Karpas-422 (cell line): ENCODE data around the gene DIDO1. TPM values are rescaled to one million over a fixed set of nuclear protein-coding genes. Genes with fewer than 3 reads are reported as not detected.

Experiments used
- DNase-seq: peaks from one replicate; pipeline ENCODE4 v3.0.0-alpha.2; 2015
- H2AFZ ChIP-seq: fragments of 200-600 bp; sonication (generic); 2 replicates; pipeline ENCODE4 v1.6.1; 2014; ENCODE audit warnings: antibody characterized with exemption, low read length, mixed read lengths
- H3K27ac ChIP-seq: fragments of 200-600 bp; sonication (generic); 2 replicates; pipeline ENCODE4 v1.5.1; 2014; ENCODE audit warnings: mild to moderate bottlenecking, low read length, moderate library complexity
- H3K27me3 ChIP-seq: fragments of 200-600 bp; sonication (generic); 2 replicates; pipeline ENCODE4 v1.6.1; 2014; ENCODE audit warnings: low read length, mixed read lengths
- H3K36me3 ChIP-seq: fragments of 200-600 bp; sonication (generic); 2 replicates; pipeline ENCODE4 v1.6.1; 2014; ENCODE audit warnings: low read length, mixed read lengths; ENCODE audit not compliant: insufficient read depth
- H3K4me1 ChIP-seq: fragments of 200-600 bp; sonication (generic); 2 replicates; pipeline ENCODE4 v1.6.1; 2014; ENCODE audit warnings: mild to moderate bottlenecking, low read length, mixed read lengths
- H3K4me2 ChIP-seq: fragments of 200-600 bp; sonication (generic); 2 replicates; pipeline ENCODE4 v1.6.1; 2014; ENCODE audit warnings: low read length, low read depth, mild to moderate bottlenecking; ENCODE audit not compliant: poor library complexity, severe bottlenecking
- H3K4me3 ChIP-seq: fragments of 200-600 bp; sonication (generic); 2 replicates; pipeline ENCODE4 v1.5.1; 2014; ENCODE audit warnings: mild to moderate bottlenecking, antibody characterized with exemption, low read length, mixed read lengths
- H3K79me2 ChIP-seq: fragments of 200-600 bp; sonication (generic); 2 replicates; pipeline ENCODE4 v1.6.1; 2014; ENCODE audit warnings: mild to moderate bottlenecking, low read length, mixed read lengths
- H3K9ac ChIP-seq: fragments of 200-600 bp; sonication (generic); 2 replicates; pipeline ENCODE4 v1.6.0; 2014; ENCODE audit warnings: low read length
- H3K9me2 ChIP-seq: fragments of 200-600 bp; sonication (generic), shearing (Covaris generic); replicated peaks from 2 replicates; pipeline ENCODE4 v1.6.0; 2014; ENCODE audit warnings: mild to moderate bottlenecking, low read length, moderate library complexity; ENCODE audit not compliant: insufficient read depth
- H3K9me3 ChIP-seq: fragments of 300-700, 200-600 bp; sonication (generic); 2 replicates; pipeline ENCODE4 v1.6.1; 2014; ENCODE audit warnings: low read length, mixed read lengths
- H4K20me1 ChIP-seq: fragments of 200-600 bp; sonication (generic); 2 replicates; pipeline ENCODE4 v1.6.1; 2014; ENCODE audit warnings: mild to moderate bottlenecking, antibody characterized with exemption, low read length, low read depth; ENCODE audit not compliant: insufficient read depth
- small RNA-seq: library from RNA; depleted of rRNA; stranded (forward); fragments of <200 nt; gene quantifications from one replicate; pipeline ENCODE3, GENCODE V24; 2014
- total RNA-seq: library from RNA; depleted of rRNA; stranded (reverse); fragments of >200 nt; shearing (Covaris generic); gene quantifications from 2 replicates; pipeline ENCODE4 v1.2.3, GENCODE V29; 2014; ENCODE audit warnings: low replicate concordance; rRNA removed

DIDO1 gene
- total RNA-seq, 1 experiment from 2014 or later, result 35.4 TPM

GRCh38 chr20:62828051-62828450 lies 98.3 kb downstream of the DIDO1 start:
- Histone ChIP-seq H3K9ac (no peak overlapping the region), H3K36me3 (no peaks in the 10 kb centered on the region), H3K4me2 (no peak overlapping the region), H2AFZ (no peak overlapping the region), H3K79me2 (no peaks in the 10 kb centered on the region), H3K27ac (no peak overlapping the region), H3K4me3 (no peak overlapping the region), H3K27me3 (no peaks in the 10 kb centered on the region), H3K9me2 (no peaks in the 10 kb centered on the region), H3K4me1 (peaks cover 89% of the 10 kb centered on the region), H3K9me3 (no peaks in the 10 kb centered on the region), H4K20me1 (no peaks in the 10 kb centered on the region)
- DNase-seq, result no peak

Small RNA genes within 50 kb of the gene (small RNA-seq; reads per million reads assigned to genes)
- not detected for gene DPH3P1

Other genes with a start within 250 kb of the DIDO1 start
- not detected in 2 replicates for gene NTSR1, start 217.7 kb downstream of the DIDO1 start, total RNA-seq
- 17.9 and 31.9 TPM in 2 replicates for gene MRGBP, start 130.0 kb downstream of the DIDO1 start, total RNA-seq
- 23.8 and 99.0 TPM in 2 replicates for gene OGFR, start 121.7 kb downstream of the DIDO1 start, total RNA-seq
- gene COL9A3, start 109.5 kb downstream of the DIDO1 start, total RNA-seq, result 41.2 and 87.5 TPM in 2 replicates
- gene TCFL5, start 64.7 kb downstream of the DIDO1 start, total RNA-seq, result 11.3 and 11.5 TPM in 2 replicates
- 31.3 and 48.2 TPM in 2 replicates for gene GID8, start 11.6 kb upstream of the DIDO1 start, total RNA-seq
- 15.9 and 22.1 TPM in 2 replicates for gene SLC17A9, start 26.2 kb upstream of the DIDO1 start, total RNA-seq
- not detected in 2 replicates for gene BHLHE23, start 80.5 kb upstream of the DIDO1 start, total RNA-seq